ENCODE results near the gene ATMIN. TPM values are rescaled to one million over a fixed set of nuclear protein-coding genes. Genes with fewer than 3 reads are reported as not detected.

The ATMIN gene
- total and polyA plus RNA-seq, 12 donors: 10.1 to 46.4 (median 34.3) TPM

GRCh38 chr16:81001330-81001729 is 34.3 kb upstream of the ATMIN start:
- H3K27me3 ChIP-seq: no peaks in the 10 kb centered on the region
- H3K27ac ChIP-seq: no peak overlapping the region
- no peak for DNase-seq
- intact Hi-C loops (cut with DNase I): loop anchor here in 1 of 2 donors (10.0 kb wide), 1 partner anchor 67 kb away; no protein-coding TSS in a partner anchor
- peaks cover 12 to 31% of the 10 kb centered on the region in 2 donors for H3K4me1 ChIP-seq (replicated peaks in 1 of 2)
- 85 to 90% (median 88%) methylated on average over 5 of the region's 5 CpGs for WGBS, 4 donors
- no peaks in the 10 kb centered on the region for H3K9me3 ChIP-seq (replicated peaks in 1 of 3)
- H3K36me3 ChIP-seq (replicated peaks in 1 of 2): no peaks in the 10 kb centered on the region
- TF ChIP-seq POLR2A (IDR thresholded peaks at IDR 0.05) (no peak), CTCF (IDR thresholded peaks at IDR 0.05) (no peak)
- H3K4me3 ChIP-seq: no peak overlapping the region

GRCh38 chr16:81003064-81003463 is 32.6 kb upstream of the ATMIN start:
- Histone ChIP-seq H3K27ac (peak overlapping the region in 2 of 5 donors; percentile 49 to 68), H3K9me3 (replicated peaks in 1 of 3) (no peaks in the 10 kb centered on the region), H3K4me3 (no peak overlapping the region), H3K27me3 (no peaks in the 10 kb centered on the region), H3K36me3 (replicated peaks in 1 of 2) (no peaks in the 10 kb centered on the region), H3K4me1 (replicated peaks in 1 of 2) (peaks cover 12 to 19% of the 10 kb centered on the region in 2 donors)
- TF ChIP-seq CTCF (IDR thresholded peaks at IDR 0.05): no peak
- no peak for TF ChIP-seq POLR2A (IDR thresholded peaks at IDR 0.05)
- DNase-seq: no peak
- intact Hi-C loops (cut with DNase I): loop anchor here in 1 of 2 donors (10.0 kb wide), 1 partner anchor 68 kb away; no protein-coding TSS in a partner anchor
- 64 to 72% (median 69%) methylated on average over 4 of the region's 4 CpGs for WGBS, 4 donors

GRCh38 chr16:81003610-81004460 is 31.8 kb upstream of the ATMIN start:
- Histone ChIP-seq H3K9me3 (replicated peaks in 1 of 3) (no peaks in the 10 kb centered on the region), H3K27me3 (no peaks in the 10 kb centered on the region), H3K4me1 (replicated peaks in 1 of 2) (peaks cover 12 to 19% of the 10 kb centered on the region in 2 donors), H3K27ac (peak overlapping the region in 3 of 5 donors; percentile 10 to 68 (median 49)), H3K4me3 (peak overlapping the region in 1 of 4 donors; percentile 14), H3K36me3 (replicated peaks in 1 of 2) (no peaks in the 10 kb centered on the region)
- intact Hi-C loops (cut with DNase I): loop anchor here in 1 of 2 donors (10.0 kb wide), 1 partner anchor 69 kb away; no protein-coding TSS in a partner anchor
- 50 to 64% (median 54%) methylated on average over 11 of the region's 11 CpGs for WGBS, 4 donors
- TF ChIP-seq CTCF (IDR thresholded peaks at IDR 0.05) (no peak), POLR2A (IDR thresholded peaks at IDR 0.05) (no peak)
- peak in 2 of 7 donors; percentile 15 to 18 for DNase-seq

- Histone ChIP-seq H3K27ac (peak overlapping the region in 3 of 5 donors; percentile 10 to 68 (median 49)), H3K4me3 (peak overlapping the region in 1 of 4 donors; percentile 14), H3K9me3 (replicated peaks in 1 of 3) (no peaks in the 10 kb centered on the region), H3K27me3 (no peaks in the 10 kb centered on the region), H3K36me3 (replicated peaks in 1 of 2) (no peaks in the 10 kb centered on the region), H3K4me1 (replicated peaks in 1 of 2) (peaks cover 12 to 19% of the 10 kb centered on the region in 2 donors)
- TF ChIP-seq POLR2A (IDR thresholded peaks at IDR 0.05) (no peak), CTCF (IDR thresholded peaks at IDR 0.05) (peak; percentile 41 to 71 (median 61))
- intact Hi-C loops (cut with DNase I): loop anchor here in 1 of 2 donors (10.0 kb wide), 1 partner anchor 70 kb away; no protein-coding TSS in a partner anchor
- peak in 3 of 7 donors; percentile 12 to 38 (median 32) for DNase-seq
- WGBS, 4 donors: 42 to 52% (median 45%) methylated on average over 14 of the region's 14 CpGs
Measured at GRCh38 chr16:81004646-81005353, 30.8 kb upstream of the ATMIN start.
